GM12878 (cell line): ENCODE data around the gene A3GALT2. TPM values are rescaled to one million over a fixed set of nuclear protein-coding genes. Genes with fewer than 3 reads are reported as not detected.

ENCODE experiments used
- ATAC-seq: fragments of 200-7000 bp; cut with Tn5 transposase; 3 replicates; pipeline ENCODE4 v1.9.1; 2020; ENCODE audit warnings: mild to moderate bottlenecking, moderate library complexity
- BruUV-seq: library from RNA; stranded (reverse); fragments of 400-500 nt; replicated peaks from 2 replicates; lab custom pipeline; 2021; lab: Mats Ljungman, UMichigan
- CTCF ChIA-PET: fragments of 300-600 bp; sonication (Branson Sonifier 250); formaldehyde crosslinking; extraction: SDS; loops from one replicate; lab custom pipeline; 2021; ENCODE audit warnings: inconsistent platforms; lab: Yijun Ruan, JAX
- POLR2A ChIA-PET: fragments of 350-600 bp; formaldehyde crosslinking; extraction: SDS; loops from one replicate; lab custom pipeline; 2021; ENCODE audit warnings: inconsistent platforms; lab: Charles Lee
- RAD21 ChIA-PET: fragments of 300-600 bp; sonication (Branson Sonifier 250); formaldehyde crosslinking; loops from one replicate; lab custom pipeline; 2023; ENCODE audit warnings: antibody characterized with exemption; ENCODE audit not compliant: unreplicated experiment; lab: Charles Lee
- SMC1A ChIA-PET: fragments of 300-600 bp; sonication (Branson Sonifier 250); formaldehyde crosslinking; loops from one replicate; lab custom pipeline; 2023; ENCODE audit not compliant: unreplicated experiment, uncharacterized antibody; lab: Charles Lee
- DNase-seq: peaks from one replicate; pipeline ENCODE4 v3.0.0-alpha.2; 2011; ENCODE audit warnings: low read depth, low spot score
- FAIRE-seq: peaks from 3 replicates; lab custom pipeline; 2011; peaks lifted over from hg19 to GRCh38; lab: Jason Lieb, UNC
- H2AFZ ChIP-seq: 2 replicates; pipeline ENCODE4 v1.6.0; 2011; ENCODE audit warnings: low read depth, low read length, control low read depth; ENCODE audit not compliant: control insufficient read depth
- H3K27ac ChIP-seq: 2 replicates; pipeline ENCODE4 v1.5.1; 2011; ENCODE audit warnings: control low read depth; ENCODE audit not compliant: control insufficient read depth, insufficient read depth
- H3K27me3 ChIP-seq, 2 experiments: replicated peaks in 1 of 2; 2 replicates each; pipeline versions ENCODE4 v1.6.0 to v1.6.1; 2011; ENCODE audit warnings: low read length in 1 of 2; ENCODE audit not compliant: control insufficient read depth in 2 of 2, insufficient read depth in 2 of 2
- H3K36me3 ChIP-seq, 2 experiments: 2 replicates each; pipeline ENCODE4 v1.5.1; 2011; ENCODE audit warnings: low read length in 1 of 2; ENCODE audit not compliant: control insufficient read depth in 2 of 2, insufficient read depth in 2 of 2
- H3K4me1 ChIP-seq: 2 replicates; pipeline ENCODE4 v1.6.1; 2011; ENCODE audit warnings: mild to moderate bottlenecking, low read length, moderate library complexity, mixed read lengths; ENCODE audit not compliant: control insufficient read depth, insufficient read depth
- H3K4me2 ChIP-seq: 2 replicates; pipeline ENCODE4 v1.6.0; 2011; ENCODE audit warnings: control low read depth; ENCODE audit not compliant: control insufficient read depth, insufficient read depth
- H3K4me3 ChIP-seq: fragments of 200-600 bp; sonication (generic); 2 replicates; pipeline ENCODE4 v1.5.1; 2016
- H3K79me2 ChIP-seq: 2 replicates; pipeline ENCODE4 v1.6.0; 2011; ENCODE audit warnings: low read length; ENCODE audit not compliant: control insufficient read depth, insufficient read depth
- H3K9ac ChIP-seq: 2 replicates; pipeline ENCODE4 v1.8.0; 2011; ENCODE audit warnings: low read length, control low read depth, mixed read lengths; ENCODE audit not compliant: control insufficient read depth, insufficient read depth
- H3K9me3 ChIP-seq: replicated peaks from 3 replicates; pipeline ENCODE4 v1.5.1; 2011; ENCODE audit warnings: mild to moderate bottlenecking, low read length; ENCODE audit not compliant: control insufficient read depth, insufficient read depth
- H4K20me1 ChIP-seq: 2 replicates; pipeline ENCODE4 v1.6.0; 2011; ENCODE audit not compliant: control insufficient read depth, insufficient read depth
- CBX3 ChIP-seq: fragments of 200-600 bp; sonication (generic); IDR thresholded peaks from 2 replicates; pipeline ENCODE4 v1.6.1; 2016; ENCODE audit warnings: low read depth, borderline replicate concordance
- CHD2 ChIP-seq: IDR thresholded peaks from 2 replicates; pipeline ENCODE4 v1.6.1; 2011; ENCODE audit warnings: low read depth, low read length, improper control_type of control experiment, borderline replicate concordance
- EZH2 ChIP-seq: IDR thresholded peaks from 2 replicates; pipeline ENCODE4 v1.6.1; 2012; ENCODE audit warnings: low read depth, mild to moderate bottlenecking, control low read depth, inconsistent platforms, low read length, borderline replicate concordance; ENCODE audit not compliant: control insufficient read depth
- FOXK2 ChIP-seq: fragments of 450-650 bp; IDR thresholded peaks from 2 replicates; pipeline ENCODE4 v1.6.1; 2017; ENCODE audit warnings: mild to moderate bottlenecking, moderate library complexity
- HDGF ChIP-seq: fragments of 450-650 bp; IDR thresholded peaks from 2 replicates; pipeline ENCODE4 v1.6.1; 2016; ENCODE audit warnings: antibody characterized with exemption
- MEF2A ChIP-seq: IDR thresholded peaks from 2 replicates; pipeline ENCODE4 v1.6.1; 2011; ENCODE audit warnings: low read depth, mild to moderate bottlenecking, low read length, moderate library complexity; ENCODE audit not compliant: insufficient read depth
- RELA ChIP-seq: fragments of 450-650 bp; IDR thresholded peaks from 2 replicates; pipeline ENCODE4 v1.8.0; 2014; ENCODE audit warnings: borderline replicate concordance; ENCODE audit not compliant: partially characterized antibody
- RFX5 ChIP-seq: IDR thresholded peaks from 2 replicates; pipeline ENCODE4 v1.6.1; 2011; ENCODE audit warnings: low read depth, low read length, improper control_type of control experiment
- SIN3A ChIP-seq: IDR thresholded peaks from 2 replicates; pipeline ENCODE4 v1.6.1; 2012; ENCODE audit warnings: low read depth, low read length, improper control_type of control experiment
- SMAD1 ChIP-seq: fragments of 450-650 bp; IDR thresholded peaks from 2 replicates; pipeline ENCODE4 v1.6.1; 2018; ENCODE audit warnings: mild to moderate bottlenecking, low read depth; ENCODE audit not compliant: partially characterized antibody
- SP1 ChIP-seq: IDR thresholded peaks from one replicate; pipeline ENCODE4 v1.6.1; 2011; ENCODE audit warnings: low read depth, low read length
- TBL1XR1 ChIP-seq: IDR thresholded peaks from 2 replicates; pipeline ENCODE4 v1.6.1; 2012; ENCODE audit warnings: low read depth, low read length, improper control_type of control experiment
- TCF12 ChIP-seq: IDR thresholded peaks from 2 replicates; pipeline ENCODE4 v1.6.1; 2011; ENCODE audit warnings: low read depth, mild to moderate bottlenecking, low read length
- ZNF24 ChIP-seq: fragments of 450-650 bp; IDR thresholded peaks from 2 replicates; pipeline ENCODE4 v1.6.1; 2017; ENCODE audit warnings: antibody characterized with exemption, mild to moderate bottlenecking
- WGBS: methylation state at CpG from one replicate; pipeline ENCODE4 v1.1.6; 2016; ENCODE audit warnings: low lambda C conversion rate; ENCODE audit not compliant: insufficient replicate concordance, insufficient coverage; ENCODE audit errors: missing lambda C conversion rate; 5-methylcytosine and 5-hydroxymethylcytosine counted together
- in situ Hi-C: fragments of 300-500 bp; cut with MboI; formaldehyde crosslinking; loops from 9 replicates; pipeline ENCODE4 v1.14.3; 2018; ENCODE audit warnings: mixed read lengths
- intact Hi-C: fragments of 100-400 bp; cut with micrococcal nuclease; formaldehyde crosslinking; loops from one replicate; pipeline ENCODE4 v1.14.2; 2022; ENCODE audit not compliant: unreplicated experiment
- polyA plus RNA-seq, 11 experiments: library from polyadenylated mRNA; depleted of rRNA in 4 of 11; unstranded in 6 of 11; stranded (reverse) in 5 of 11; fragments of >200 nt; fragmentation: Nextera tagmentation in 4 of 11; fragmentation: Illumina TruSeq in 1 of 11; extraction: Ambion mirVana in 4 of 11; extraction: Trizol in 1 of 11; gene quantifications; 1 replicate in 1 of 11; 2 replicates in 10 of 11; pipeline versions ENCODE4 v1.2.1 to v1.2.3, GENCODE V29; 2011 to 2016; ENCODE audit warnings: inconsistent platforms in 2 of 11, missing spikeins in 2 of 11, low read depth in 1 of 11
- total RNA-seq, 4 experiments: library from RNA; depleted of rRNA in 3 of 4; stranded (reverse); fragments of >200 nt in 3 of 4; fragmentation: Illumina TruSeq in 1 of 4; extraction: Trizol in 1 of 4; gene quantifications; 2 replicates each; pipeline versions ENCODE4 v1.2.1 to v1.2.3, GENCODE V29; 2013 to 2021
- TF ChIP-seq, protein P1 (sequence below): fragments of 450-650 bp; IDR thresholded peaks from 2 replicates; pipeline ENCODE4 v1.6.1; 2017; ENCODE audit warnings: low read depth, mild to moderate bottlenecking, moderate library complexity
- TF ChIP-seq, protein P2 (sequence below): fragments of 450-650 bp; conservative IDR thresholded peaks from 2 replicates; pipeline ENCODE4 v1.6.1; 2017; ENCODE audit warnings: mild to moderate bottlenecking, moderate library complexity
- TF ChIP-seq, protein P3 (sequence below): IDR thresholded peaks from 2 replicates; pipeline ENCODE4 v1.6.1; 2011; ENCODE audit warnings: low read depth, low read length, improper control_type of control experiment, borderline replicate concordance
- TF ChIP-seq, protein P4 (sequence below): IDR thresholded peaks from 2 replicates; pipeline ENCODE4 v1.6.1; 2012; ENCODE audit warnings: low read length, inconsistent platforms

Gene A3GALT2
- total and polyA plus RNA-seq, 10 of the 15 experiments (the other 5 are each of a cell fraction or from before 2014, with no cell fraction given) = not detected

DNA sequence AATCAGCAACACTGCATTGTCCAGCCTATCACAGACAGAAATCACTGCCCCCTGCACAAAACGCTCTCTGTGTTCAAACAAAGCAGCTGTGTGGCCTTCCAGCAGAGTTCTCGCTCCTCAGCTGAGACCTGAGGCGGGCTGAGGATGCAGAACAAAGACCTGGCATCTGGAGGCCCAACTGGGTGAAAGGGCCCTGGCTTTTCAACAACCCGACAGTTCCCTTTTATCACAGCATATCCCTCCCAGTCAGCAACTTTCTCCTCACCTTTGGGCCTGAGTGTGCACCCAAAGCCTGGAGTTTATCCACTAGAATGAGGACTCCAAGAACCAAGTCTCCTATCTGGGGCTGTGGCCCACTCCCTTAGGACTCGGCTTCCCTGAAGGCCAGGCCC, 42.6 kb upstream of the A3GALT2 start:
- no peaks in the 10 kb centered on the region for H3K27me3 ChIP-seq
- H3K79me2 ChIP-seq = no peaks in the 10 kb centered on the region
- H3K9ac ChIP-seq = no peak overlapping the region
- no peak overlapping the region for H3K4me2 ChIP-seq
- ChIA-PET CTCF (interaction anchor here (0.8 to 4.3 kb wide), 4 partner anchors 67 to 429 kb away, joined by 3 to 47 read pairs (median 4); no protein-coding TSS in a partner anchor), POLR2A (interaction anchor here (0.6 kb wide), 1 partner anchor 11 kb away, joined by 5 read pairs; no protein-coding TSS in a partner anchor), RAD21 (interaction anchor here (3.3 to 3.4 kb wide), 2 partner anchors 68 to 108 kb away, joined by 15 to 21 read pairs; partner anchors contain the start of gene ZSCAN20), SMC1A (interaction anchor here (0.7 to 8.5 kb wide), 3 partner anchors 17 to 108 kb away, joined by 3 to 71 read pairs (median 17); partner anchors contain the start of gene ZSCAN20)
- H3K4me3 ChIP-seq = no peak overlapping the region
- H3K36me3 ChIP-seq = no peaks in the 10 kb centered on the region
- no peak for ATAC-seq
- H2AFZ ChIP-seq = no peak overlapping the region
- in situ Hi-C loops = no loop called here
- intact Hi-C loops = no loop called here
- no peak for FAIRE-seq
- H3K4me1 ChIP-seq = no peaks in the 10 kb centered on the region
- no peak for DNase-seq
- WGBS = 32% methylated on average over 5 of the region's 5 CpGs
- no peak overlapping the region for H3K27ac ChIP-seq
- TF ChIP-seq RELA = no peak
- no peak for TF ChIP-seq MEF2A
- no peak for TF ChIP-seq CBX3
- no peak for TF ChIP-seq RFX5
- TF ChIP-seq, protein P1, sequence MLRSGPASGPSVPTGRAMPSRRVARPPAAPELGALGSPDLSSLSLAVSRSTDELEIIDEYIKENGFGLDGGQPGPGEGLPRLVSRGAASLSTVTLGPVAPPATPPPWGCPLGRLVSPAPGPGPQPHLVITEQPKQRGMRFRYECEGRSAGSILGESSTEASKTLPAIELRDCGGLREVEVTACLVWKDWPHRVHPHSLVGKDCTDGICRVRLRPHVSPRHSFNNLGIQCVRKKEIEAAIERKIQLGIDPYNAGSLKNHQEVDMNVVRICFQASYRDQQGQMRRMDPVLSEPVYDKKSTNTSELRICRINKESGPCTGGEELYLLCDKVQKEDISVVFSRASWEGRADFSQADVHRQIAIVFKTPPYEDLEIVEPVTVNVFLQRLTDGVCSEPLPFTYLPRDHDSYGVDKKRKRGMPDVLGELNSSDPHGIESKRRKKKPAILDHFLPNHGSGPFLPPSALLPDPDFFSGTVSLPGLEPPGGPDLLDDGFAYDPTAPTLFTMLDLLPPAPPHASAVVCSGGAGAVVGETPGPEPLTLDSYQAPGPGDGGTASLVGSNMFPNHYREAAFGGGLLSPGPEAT = no peak
- no peak for TF ChIP-seq SIN3A
- no peak for TF ChIP-seq EZH2
- no peak for TF ChIP-seq FOXK2
- TF ChIP-seq HDGF = no peak
- no peak for TF ChIP-seq SMAD1
- TF ChIP-seq, protein P2, sequence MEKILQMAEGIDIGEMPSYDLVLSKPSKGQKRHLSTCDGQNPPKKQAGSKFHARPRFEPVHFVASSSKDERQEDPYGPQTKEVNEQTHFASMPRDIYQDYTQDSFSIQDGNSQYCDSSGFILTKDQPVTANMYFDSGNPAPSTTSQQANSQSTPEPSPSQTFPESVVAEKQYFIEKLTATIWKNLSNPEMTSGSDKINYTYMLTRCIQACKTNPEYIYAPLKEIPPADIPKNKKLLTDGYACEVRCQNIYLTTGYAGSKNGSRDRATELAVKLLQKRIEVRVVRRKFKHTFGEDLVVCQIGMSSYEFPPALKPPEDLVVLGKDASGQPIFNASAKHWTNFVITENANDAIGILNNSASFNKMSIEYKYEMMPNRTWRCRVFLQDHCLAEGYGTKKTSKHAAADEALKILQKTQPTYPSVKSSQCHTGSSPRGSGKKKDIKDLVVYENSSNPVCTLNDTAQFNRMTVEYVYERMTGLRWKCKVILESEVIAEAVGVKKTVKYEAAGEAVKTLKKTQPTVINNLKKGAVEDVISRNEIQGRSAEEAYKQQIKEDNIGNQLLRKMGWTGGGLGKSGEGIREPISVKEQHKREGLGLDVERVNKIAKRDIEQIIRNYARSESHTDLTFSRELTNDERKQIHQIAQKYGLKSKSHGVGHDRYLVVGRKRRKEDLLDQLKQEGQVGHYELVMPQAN = no peak
- TF ChIP-seq, protein P3, sequence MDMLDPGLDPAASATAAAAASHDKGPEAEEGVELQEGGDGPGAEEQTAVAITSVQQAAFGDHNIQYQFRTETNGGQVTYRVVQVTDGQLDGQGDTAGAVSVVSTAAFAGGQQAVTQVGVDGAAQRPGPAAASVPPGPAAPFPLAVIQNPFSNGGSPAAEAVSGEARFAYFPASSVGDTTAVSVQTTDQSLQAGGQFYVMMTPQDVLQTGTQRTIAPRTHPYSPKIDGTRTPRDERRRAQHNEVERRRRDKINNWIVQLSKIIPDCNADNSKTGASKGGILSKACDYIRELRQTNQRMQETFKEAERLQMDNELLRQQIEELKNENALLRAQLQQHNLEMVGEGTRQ = no peak
- no peak for TF ChIP-seq TCF12
- no peak for TF ChIP-seq CHD2
- no peak for TF ChIP-seq TBL1XR1
- no peak for TF ChIP-seq ZNF24
- no peak for TF ChIP-seq SP1
- TF ChIP-seq, protein P4, sequence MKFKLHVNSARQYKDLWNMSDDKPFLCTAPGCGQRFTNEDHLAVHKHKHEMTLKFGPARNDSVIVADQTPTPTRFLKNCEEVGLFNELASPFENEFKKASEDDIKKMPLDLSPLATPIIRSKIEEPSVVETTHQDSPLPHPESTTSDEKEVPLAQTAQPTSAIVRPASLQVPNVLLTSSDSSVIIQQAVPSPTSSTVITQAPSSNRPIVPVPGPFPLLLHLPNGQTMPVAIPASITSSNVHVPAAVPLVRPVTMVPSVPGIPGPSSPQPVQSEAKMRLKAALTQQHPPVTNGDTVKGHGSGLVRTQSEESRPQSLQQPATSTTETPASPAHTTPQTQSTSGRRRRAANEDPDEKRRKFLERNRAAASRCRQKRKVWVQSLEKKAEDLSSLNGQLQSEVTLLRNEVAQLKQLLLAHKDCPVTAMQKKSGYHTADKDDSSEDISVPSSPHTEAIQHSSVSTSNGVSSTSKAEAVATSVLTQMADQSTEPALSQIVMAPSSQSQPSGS = no peak
- H4K20me1 ChIP-seq = no peaks in the 10 kb centered on the region
- H3K9me3 ChIP-seq = no peaks in the 10 kb centered on the region
- no TSS peak for BruUV-seq
